ENCODE data around the gene CDYL2.

DNA sequence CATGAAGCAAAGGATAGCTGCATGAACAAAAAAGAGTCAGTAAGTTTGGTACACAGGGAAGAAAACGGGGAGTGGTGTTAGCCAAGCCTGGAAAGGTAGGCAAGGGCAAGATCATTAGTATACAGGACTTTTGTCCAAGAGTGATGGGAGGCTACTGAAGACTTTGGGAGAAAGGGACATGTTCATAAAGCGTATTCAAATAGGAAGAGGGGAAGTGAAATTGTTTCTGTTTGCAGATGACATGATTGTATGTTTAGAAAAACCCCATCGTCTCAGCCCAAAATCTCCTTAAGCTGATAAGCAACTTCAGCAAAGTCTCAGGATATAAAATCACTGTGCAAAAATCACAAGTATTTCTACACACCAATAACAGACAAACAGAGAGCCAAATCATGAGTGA is 19.4 kb downstream of the CDYL2 start:
- TF ChIP-seq POLR2AphosphoS5 (IDR thresholded peaks at IDR 0.05; ENCODE audit: borderline replicate concordance, low read depth, low read length) (no peak), EZH2 (IDR thresholded peaks at IDR 0.05) (no peak), FOXP2 (optimal IDR thresholded peaks at IDR 0.05; ENCODE audit: control extremely low read depth, extremely low read length, insufficient read depth) (no peak)
